Activated CD8-positive, alpha-beta memory T cell treated with anti-CD3 and anti-CD28 coated beads for 24 hours (primary cell): ENCODE data around the gene LRRC19.

Experiments used
- DNase-seq: peaks from one replicate; pipeline ENCODE4 v3.0.0-alpha.2; 2020

LRRC19 gene

GRCh38 chr9:26955921-26956859 is 49.3 kb downstream of the LRRC19 start, which contains the start of gene IFT74:
Gene IFT74, plus strand, starts transcription at chr9:26956412. Its CDS starts 5,556 bp downstream, at chr9:26961968.
- DNase-seq = peak; percentile 94

- DNase-seq = no peak
Measured at GRCh38 chr9:26955222-26955903, 50.1 kb downstream of the LRRC19 start.

- DNase-seq = no peak
Measured at GRCh38 chr9:26954050-26954508, 51.4 kb downstream of the LRRC19 start.

- DNase-seq = no peak
Measured at GRCh38 chr9:26951794-26952193, 53.7 kb downstream of the LRRC19 start.

- DNase-seq = no peak
Measured at GRCh38 chr9:26950521-26950920, 55.0 kb downstream of the LRRC19 start.

GRCh38 chr9:26949637-26950069 is 55.8 kb downstream of the LRRC19 start:
- no peak for DNase-seq

GRCh38 chr9:26947736-26948135 is 57.7 kb downstream of the LRRC19 start:
- peak; percentile 62 for DNase-seq

GRCh38 chr9:26946753-26947727 is 58.4 kb downstream of the LRRC19 start, which contains the start of gene PLAA:
Gene PLAA, minus strand, starts transcription at chr9:26947242. Its CDS starts 197 bp downstream, at chr9:26947045.
- DNase-seq = peak; percentile 93

GRCh38 chr9:26945591-26945990 is 59.9 kb downstream of the LRRC19 start:
- DNase-seq = no peak
